Sciatic nerve (tissue), 2 donors: ENCODE data around the gene EN2. TPM values are rescaled to one million over a fixed set of nuclear protein-coding genes. Genes with fewer than 3 reads are reported as not detected.

ENCODE experiments used
- ATAC-seq: fragments of 200-7000 bp; cut with Tn5 transposase; one replicate; pipeline ENCODE4 v1.9.1; 2020; ENCODE audit warnings: mild to moderate bottlenecking, moderate library complexity
- DNase-seq: peaks from one replicate; pipeline ENCODE4 v3.0.0-alpha.2; 2020; ENCODE audit warnings: low spot score
- intact Hi-C: fragments of 100-400 bp; cut with DNase I; formaldehyde crosslinking; loops from one replicate; pipeline ENCODE4 v1.14.2; 2022
- total RNA-seq: library from RNA; stranded (reverse); fragmentation: NEBNext Ultra II Directional; extraction: Animal tissue kit (Norgen Biotek cat#: 25700); gene quantifications from one replicate; pipeline ENCODE4 v1.2.1, GENCODE V29; 2021
- donor health status: DM: no; HTN: no; CAD: no.
- donor health status: DM: no; HTN: no; CAD: no.

EN2 gene
- total RNA-seq, 1 donor from 2014 or later: not detected

DNA sequence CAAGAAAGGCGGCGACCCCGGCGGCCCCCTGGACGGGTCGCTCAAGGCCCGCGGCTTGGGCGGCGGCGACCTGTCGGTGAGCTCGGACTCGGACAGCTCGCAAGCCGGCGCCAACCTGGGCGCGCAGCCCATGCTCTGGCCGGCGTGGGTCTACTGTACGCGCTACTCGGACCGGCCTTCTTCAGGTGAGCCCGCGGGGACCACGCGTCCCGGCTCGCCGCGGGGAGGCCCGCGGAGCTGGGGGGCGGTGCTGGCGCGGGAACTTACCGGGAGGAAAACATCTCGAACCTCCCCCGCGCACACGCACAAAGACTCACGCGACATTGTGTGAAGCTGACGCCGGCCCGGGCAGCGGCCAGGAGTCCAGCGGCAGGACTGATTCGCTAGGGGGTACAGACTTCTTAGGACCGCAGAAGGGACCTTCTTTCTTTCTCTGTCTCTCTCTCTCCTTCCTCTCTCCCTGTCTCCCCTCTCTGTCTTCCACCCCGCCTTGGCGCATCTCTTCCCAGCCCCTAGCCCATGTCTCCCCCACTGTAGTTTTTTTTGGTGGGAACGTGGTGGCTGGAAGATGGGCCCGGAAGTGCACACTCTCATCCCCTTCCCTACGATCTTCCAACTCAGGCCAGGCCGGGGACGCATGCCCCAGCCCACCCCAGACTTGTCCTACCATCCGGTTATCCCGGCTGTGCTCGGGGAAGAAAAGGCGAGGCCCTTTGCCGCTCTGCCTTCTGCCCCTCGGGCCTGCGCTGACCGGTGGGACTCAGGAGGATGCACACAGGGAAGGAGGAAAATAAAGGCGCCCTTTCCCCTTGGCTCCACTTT, 1.2 kb downstream of the EN2 start:
- intact Hi-C loops: loop anchor here (10.0 kb wide), 1 partner anchor 46 kb away; no protein-coding TSS in a partner anchor
- DNase-seq (no peak), ATAC-seq (no peak)

DNA sequence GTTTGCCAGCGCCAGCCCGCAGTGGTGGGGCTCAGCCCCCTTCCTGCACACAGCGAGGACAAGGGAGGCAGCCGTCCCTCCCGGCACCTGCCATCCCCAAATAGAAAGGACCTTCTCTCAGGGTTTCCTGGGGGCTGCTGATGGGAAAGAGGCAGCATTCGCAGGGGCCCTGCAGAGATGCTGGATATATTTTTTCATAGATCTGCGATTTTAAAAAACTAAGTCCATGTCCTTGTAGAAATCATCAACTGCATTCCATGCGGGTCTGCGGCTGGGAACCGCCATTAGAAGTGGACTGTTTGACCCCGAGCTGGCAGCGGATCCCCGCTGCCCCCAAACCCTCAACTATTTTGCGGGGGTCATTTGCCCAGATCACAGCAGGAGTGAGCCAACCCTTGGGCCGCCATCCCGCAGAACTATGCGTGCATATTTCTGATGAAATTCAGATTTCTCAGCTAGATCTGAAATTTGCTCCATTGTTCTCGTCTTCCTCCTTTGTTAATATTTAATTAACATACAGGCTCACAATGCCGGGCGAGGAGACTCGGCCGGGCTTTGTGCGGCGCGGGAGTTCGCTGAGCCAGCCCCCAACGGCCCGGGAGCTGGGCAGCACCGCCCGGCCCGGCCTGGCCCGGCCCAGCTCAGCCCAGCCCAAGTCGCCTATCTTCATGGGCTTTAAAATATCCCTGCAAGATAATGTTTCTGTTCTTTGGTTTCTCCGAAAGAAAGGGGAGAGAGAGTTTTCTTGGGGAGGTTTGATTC, 2.0 kb downstream of the EN2 start:
- DNase-seq: no peak
- ATAC-seq: no peak
- intact Hi-C loops: loop anchor here (10.0 kb wide), 1 partner anchor 45 kb away; no protein-coding TSS in a partner anchor

DNA sequence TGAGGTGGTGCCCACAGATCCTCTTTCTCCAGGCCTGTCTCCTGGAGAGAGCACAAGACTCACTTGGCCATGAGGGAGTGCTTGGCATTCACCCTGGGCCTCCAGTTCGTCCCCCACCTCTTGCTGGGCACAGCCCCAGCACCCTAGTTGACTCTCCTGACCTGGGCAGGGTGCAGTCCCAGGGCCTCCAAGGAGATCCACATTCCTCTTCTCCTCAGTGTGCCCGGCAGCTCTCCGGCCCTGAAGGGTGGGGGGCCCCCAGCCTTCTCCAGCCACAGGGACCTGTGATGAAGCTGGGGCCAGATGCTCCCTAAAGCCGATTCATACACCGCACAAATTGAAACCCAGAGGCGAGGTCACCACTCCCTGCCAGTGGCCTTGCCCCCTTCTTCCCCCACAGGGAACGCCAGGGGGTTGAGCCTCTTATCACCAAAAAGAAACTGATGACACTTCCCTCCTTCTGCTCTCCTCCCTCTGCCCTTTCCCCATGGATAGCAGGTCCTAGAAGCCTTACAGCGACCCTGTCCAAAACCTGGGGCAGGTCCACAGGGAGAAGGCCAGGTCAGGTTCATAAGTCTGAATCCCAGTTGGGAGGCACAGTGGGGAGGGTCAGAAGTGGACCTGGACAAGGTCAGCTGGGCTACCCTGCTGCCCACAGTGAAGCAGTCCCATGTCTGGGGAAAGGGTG, 3.1 kb downstream of the EN2 start:
- no peak for ATAC-seq
- no peak for DNase-seq
- intact Hi-C loops: no loop called here

GRCh38 chr7:155461631-155462030, 3.7 kb downstream of the EN2 start:
- intact Hi-C loops: no loop called here
- no peak for ATAC-seq
- no peak for DNase-seq

- no peak for ATAC-seq
- intact Hi-C loops: no loop called here
- no peak for DNase-seq
Measured at GRCh38 chr7:155462163-155462735, 4.3 kb downstream of the EN2 start.

DNA sequence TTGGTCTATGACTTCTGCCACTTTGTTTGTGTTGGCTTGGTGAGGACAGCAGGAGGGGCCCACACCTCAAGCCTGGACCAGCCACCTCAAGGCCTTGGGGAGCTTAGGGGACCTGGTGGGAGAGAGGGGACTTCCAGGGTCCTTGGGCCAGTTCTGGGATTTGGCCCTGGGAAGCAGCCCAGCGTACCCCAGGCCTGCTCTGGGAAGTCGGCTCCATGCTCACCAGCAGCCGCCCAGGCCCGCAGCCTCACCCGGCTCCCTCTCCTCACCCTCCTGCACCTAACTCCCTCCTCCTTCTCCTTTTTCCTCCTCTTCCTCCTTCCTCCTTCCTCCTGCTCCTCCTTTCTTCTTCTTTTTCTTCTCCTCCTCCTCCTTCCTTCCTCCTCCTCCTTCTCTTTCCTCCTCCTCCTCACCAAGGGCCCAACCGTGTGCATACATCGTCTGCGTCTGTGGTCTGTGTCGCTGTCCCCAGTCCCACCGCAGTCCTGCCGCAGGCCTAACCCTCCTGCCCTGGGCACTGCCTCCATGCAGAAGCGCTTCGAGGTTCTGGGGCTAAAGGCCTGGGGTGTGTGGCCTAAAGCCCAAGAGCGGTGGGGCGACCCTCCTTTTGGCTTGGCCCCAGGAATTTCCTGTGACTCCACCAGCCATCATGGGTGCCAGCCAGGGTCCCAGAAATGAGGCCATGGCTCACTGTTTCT, 5.3 kb downstream of the EN2 start:
- intact Hi-C loops: no loop called here
- no peak for DNase-seq
- no peak for ATAC-seq

GRCh38 chr7:155464183-155464582, 6.3 kb downstream of the EN2 start:
- no peak for ATAC-seq
- intact Hi-C loops: no loop called here
- DNase-seq: no peak

- intact Hi-C loops: no loop called here
- no peak for DNase-seq
- no peak for ATAC-seq
Measured at GRCh38 chr7:155464948-155465739, 7.2 kb downstream of the EN2 start.

- no peak for DNase-seq
- intact Hi-C loops: no loop called here
- no peak for ATAC-seq
Measured at GRCh38 chr7:155465761-155466141, 7.8 kb downstream of the EN2 start.

DNA sequence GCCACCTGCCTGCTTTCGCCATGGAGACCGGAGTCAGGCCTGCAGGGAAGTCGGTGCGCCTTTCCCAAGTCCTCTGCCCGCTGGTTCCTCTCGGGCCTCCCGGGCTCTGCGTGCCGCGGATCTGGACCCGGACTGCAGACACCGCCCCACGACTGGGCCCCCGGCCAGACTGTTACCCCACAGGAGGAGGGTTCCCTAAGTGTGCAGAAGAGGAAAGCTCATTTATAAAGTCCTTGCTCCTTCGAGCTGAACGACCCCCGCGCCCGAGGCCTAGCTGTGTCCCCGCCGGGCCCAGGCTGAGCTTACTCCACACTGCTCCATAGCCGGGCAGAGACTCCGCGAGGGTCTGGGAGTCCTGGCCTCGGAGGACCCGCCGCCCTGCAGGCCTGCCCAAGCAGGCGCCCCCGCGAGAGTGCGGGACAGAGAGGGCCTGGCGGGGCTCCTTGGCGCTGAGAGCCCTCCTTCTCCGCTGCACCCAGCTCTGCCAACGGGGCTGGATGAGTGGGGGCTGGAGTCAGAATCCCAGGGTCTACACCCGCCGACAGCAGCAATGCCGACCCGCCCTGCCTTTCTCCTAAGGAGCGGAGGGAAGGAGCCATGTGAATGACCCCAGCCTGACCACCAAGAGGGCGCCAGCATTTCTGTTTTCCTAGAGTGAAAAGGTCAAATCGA, 8.3 kb downstream of the EN2 start:
- ATAC-seq (no peak), DNase-seq (no peak)
- intact Hi-C loops: no loop called here

GRCh38 chr7:155466814-155467733, 9.1 kb downstream of the EN2 start:
- ATAC-seq (no peak), DNase-seq (no peak)
- intact Hi-C loops: no loop called here

DNA sequence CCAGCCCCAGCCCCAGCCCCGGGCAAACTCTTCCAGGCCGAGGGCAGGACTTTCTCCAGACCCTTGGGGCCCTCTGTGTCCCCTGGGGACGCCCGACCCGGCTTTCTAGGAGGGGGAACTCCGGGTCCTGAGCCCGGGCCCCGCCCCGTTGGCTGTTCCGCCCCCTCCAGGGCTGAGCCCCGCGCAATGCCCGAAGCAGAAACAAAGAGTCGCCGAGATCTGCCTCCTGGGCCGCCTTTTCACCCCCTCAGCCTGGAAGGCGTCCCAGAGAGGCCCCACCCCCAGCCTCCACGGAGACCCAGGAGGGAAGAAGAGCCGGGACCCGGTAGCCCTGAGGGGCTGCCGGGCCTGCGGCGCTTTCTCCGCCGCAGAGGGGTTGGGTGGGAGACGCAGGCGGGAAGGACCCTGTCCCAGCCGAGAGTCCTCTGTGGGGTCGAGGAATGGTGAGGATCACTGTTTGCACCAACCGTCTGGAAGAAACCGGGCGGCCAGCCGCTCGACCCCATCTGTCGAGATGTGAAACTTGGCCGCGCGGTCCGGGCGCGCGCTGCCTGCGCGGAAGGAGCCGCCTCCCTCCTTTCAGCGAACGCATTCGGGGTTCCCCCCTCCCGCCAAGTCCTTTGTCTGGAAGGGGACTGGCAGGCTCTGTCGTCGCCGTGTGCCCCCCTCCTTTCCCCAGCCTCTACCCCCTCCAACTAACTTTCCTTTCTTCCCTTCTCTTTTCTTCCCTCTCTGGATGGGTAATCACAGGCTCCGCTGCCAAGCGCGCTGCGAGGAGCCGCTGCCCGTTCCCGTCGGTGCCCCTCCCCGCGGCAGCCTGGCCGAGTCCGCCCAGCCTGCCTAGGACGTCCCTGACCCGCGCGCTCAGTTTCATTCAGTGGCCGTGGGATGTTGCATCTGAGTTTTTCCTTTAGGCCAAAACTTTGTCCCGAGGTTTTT, 10.2 kb downstream of the EN2 start:
- intact Hi-C loops: no loop called here

GRCh38 chr7:155468785-155469148, 10.8 kb downstream of the EN2 start:
- DNase-seq (no peak), ATAC-seq (no peak)
- intact Hi-C loops: no loop called here

More for the DNA sequence above, 10.2 kb downstream of the EN2 start:
- ATAC-seq (no peak), DNase-seq (no peak)

- intact Hi-C loops: no loop called here
- ATAC-seq (no peak), DNase-seq (no peak)
Measured at GRCh38 chr7:155469311-155470185, 11.6 kb downstream of the EN2 start.

DNA sequence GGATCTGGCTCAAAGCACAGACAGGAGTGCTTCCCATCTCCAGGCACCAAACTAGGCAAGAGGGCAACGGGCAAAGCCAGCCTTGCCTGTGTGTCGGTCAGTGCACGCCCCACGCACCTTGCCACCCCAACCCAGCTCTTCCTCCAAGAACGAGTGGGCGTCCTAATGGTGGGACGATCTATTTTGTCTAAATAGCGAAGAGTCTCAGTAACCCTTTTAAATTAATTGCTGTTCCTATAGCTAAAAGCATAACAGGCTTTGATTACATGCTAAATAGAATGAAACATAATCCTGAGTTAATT, 12.2 kb downstream of the EN2 start:
- DNase-seq (no peak), ATAC-seq (no peak)
- intact Hi-C loops: no loop called here
